A549 (cell line): ENCODE measurements around the gene COMT.

ENCODE experiments used
- CTCF ChIP-seq: fragments of >200 bp; sonication (Bioruptor Twin); formaldehyde crosslinking; IDR thresholded peaks from 3 replicates; pipeline ENCODE4 v1.5.1; 2016
- ELK1 ChIP-seq: fragments of 150-350 bp; IDR thresholded peaks from 2 replicates; pipeline ENCODE4 v1.6.1; 2014; ENCODE audit warnings: low read depth, mild to moderate bottlenecking, low read length
- HOXA7 ChIP-seq: fragments of 250-450 bp; sonication (Bioruptor Pico); IDR thresholded peaks from 2 replicates; pipeline ENCODE4 v1.5.0; 2020; ENCODE audit warnings: mild to moderate bottlenecking, moderate library complexity
- NFE2L2 ChIP-seq: fragments of 150-350 bp; conservative IDR thresholded peaks from 2 replicates; pipeline ENCODE4 v1.6.1; 2014; ENCODE audit warnings: low read length
- PHF8 ChIP-seq: fragments of 200-600 bp; sonication (generic); IDR thresholded peaks from 2 replicates; pipeline ENCODE4 v1.6.1; 2016; ENCODE audit warnings: low read depth, mild to moderate bottlenecking, antibody characterized with exemption, moderate library complexity, borderline replicate concordance
- POLR2A ChIP-seq: IDR thresholded peaks from 2 replicates; pipeline ENCODE4 v1.6.1; 2012; ENCODE audit warnings: mild to moderate bottlenecking, low read length
- USF2 ChIP-seq: fragments of 450-650 bp; IDR thresholded peaks from 2 replicates; pipeline ENCODE4 v1.6.1; 2014; ENCODE audit warnings: antibody characterized with exemption

- TF ChIP-seq CTCF (no peak), HOXA7 (CRISPR knock-in tag) (no peak), NFE2L2 (no peak), USF2 (no peak), ELK1 (no peak), POLR2A (no peak), PHF8 (no peak)
Observed at GRCh38 chr22:20000246-20001081, 58.9 kb downstream of the COMT start.
